GM12878 (cell line): ENCODE data around the gene CLK4. TPM values are rescaled to one million over a fixed set of nuclear protein-coding genes. Genes with fewer than 3 reads are reported as not detected.

Experiments used
- ESRRA ChIP-seq: IDR thresholded peaks from 2 replicates; pipeline ENCODE4 v1.6.1; 2012; ENCODE audit warnings: mild to moderate bottlenecking, low read length, improper control_type of control experiment
- IRF3 ChIP-seq: fragments of 450-650 bp; IDR thresholded peaks from 2 replicates; pipeline ENCODE4 v1.6.1; 2014; ENCODE audit warnings: mild to moderate bottlenecking
- IRF4 ChIP-seq: IDR thresholded peaks from 2 replicates; pipeline ENCODE4 v1.6.1; 2011; ENCODE audit warnings: low read depth, low read length
- PBX3 ChIP-seq: IDR thresholded peaks from 2 replicates; pipeline ENCODE4 v1.6.1; 2011; ENCODE audit warnings: mild to moderate bottlenecking, low read depth, low read length, moderate library complexity; ENCODE audit not compliant: insufficient replicate concordance
- POU2F2 ChIP-seq: IDR thresholded peaks from 3 replicates; pipeline ENCODE4 v1.6.1; 2011; ENCODE audit warnings: low read depth, mild to moderate bottlenecking, low read length, borderline replicate concordance
- TCF7 ChIP-seq: IDR thresholded peaks from 2 replicates; pipeline ENCODE4 v1.6.1; 2014; ENCODE audit warnings: antibody characterized with exemption, borderline replicate concordance
- ZBTB11 ChIP-seq: fragments of 450-650 bp; formaldehyde crosslinking; IDR thresholded peaks from 2 replicates; pipeline ENCODE4 v1.5.0; 2022; ENCODE audit warnings: mild to moderate bottlenecking, missing genetic modification characterization
- polyA plus RNA-seq, 11 experiments: library from polyadenylated mRNA; depleted of rRNA in 4 of 11; unstranded in 6 of 11; stranded (reverse) in 5 of 11; fragments of >200 nt; fragmentation: Nextera tagmentation in 4 of 11; fragmentation: Illumina TruSeq in 1 of 11; extraction: Ambion mirVana in 4 of 11; extraction: Trizol in 1 of 11; gene quantifications; 1 replicate in 1 of 11; 2 replicates in 10 of 11; pipeline versions ENCODE4 v1.2.1 to v1.2.3, GENCODE V29; 2011 to 2016; ENCODE audit warnings: inconsistent platforms in 2 of 11, missing spikeins in 2 of 11, low read depth in 1 of 11
- total RNA-seq, 4 experiments: library from RNA; depleted of rRNA in 3 of 4; stranded (reverse); fragments of >200 nt in 3 of 4; fragmentation: Illumina TruSeq in 1 of 4; extraction: Trizol in 1 of 4; gene quantifications; 2 replicates each; pipeline versions ENCODE4 v1.2.1 to v1.2.3, GENCODE V29; 2013 to 2021
- TF ChIP-seq, protein P1 (sequence below): fragments of 150-350 bp; IDR thresholded peaks from 2 replicates; pipeline ENCODE4 v1.6.1; 2014; ENCODE audit warnings: mild to moderate bottlenecking, low read depth, low read length
- TF ChIP-seq, protein P2 (sequence below): IDR thresholded peaks from 2 replicates; pipeline ENCODE4 v1.6.1; 2011; ENCODE audit warnings: borderline replicate concordance, low read depth, mild to moderate bottlenecking, moderate library complexity, mixed read lengths, low read length; ENCODE audit not compliant: insufficient read depth; ENCODE audit errors: extremely low read length

The CLK4 gene
- total and polyA plus RNA-seq, 10 of the 15 experiments (the other 5 are each of a cell fraction or from before 2014, with no cell fraction given): 13.6 to 47.9 (median 19.1) TPM

GRCh38 chr5:178561746-178562264, 65.0 kb downstream of the CLK4 start (continued):
- TF ChIP-seq ZBTB11 (CRISPR knock-in tag): no peak
- TF ChIP-seq, protein P1, sequence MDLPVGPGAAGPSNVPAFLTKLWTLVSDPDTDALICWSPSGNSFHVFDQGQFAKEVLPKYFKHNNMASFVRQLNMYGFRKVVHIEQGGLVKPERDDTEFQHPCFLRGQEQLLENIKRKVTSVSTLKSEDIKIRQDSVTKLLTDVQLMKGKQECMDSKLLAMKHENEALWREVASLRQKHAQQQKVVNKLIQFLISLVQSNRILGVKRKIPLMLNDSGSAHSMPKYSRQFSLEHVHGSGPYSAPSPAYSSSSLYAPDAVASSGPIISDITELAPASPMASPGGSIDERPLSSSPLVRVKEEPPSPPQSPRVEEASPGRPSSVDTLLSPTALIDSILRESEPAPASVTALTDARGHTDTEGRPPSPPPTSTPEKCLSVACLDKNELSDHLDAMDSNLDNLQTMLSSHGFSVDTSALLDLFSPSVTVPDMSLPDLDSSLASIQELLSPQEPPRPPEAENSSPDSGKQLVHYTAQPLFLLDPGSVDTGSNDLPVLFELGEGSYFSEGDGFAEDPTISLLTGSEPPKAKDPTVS: no peak
- no peak for TF ChIP-seq IRF3
- no peak for TF ChIP-seq ESRRA
- no peak for TF ChIP-seq PBX3
- TF ChIP-seq POU2F2: no peak
- TF ChIP-seq IRF4: no peak
- TF ChIP-seq TCF7: no peak
- TF ChIP-seq, protein P2, sequence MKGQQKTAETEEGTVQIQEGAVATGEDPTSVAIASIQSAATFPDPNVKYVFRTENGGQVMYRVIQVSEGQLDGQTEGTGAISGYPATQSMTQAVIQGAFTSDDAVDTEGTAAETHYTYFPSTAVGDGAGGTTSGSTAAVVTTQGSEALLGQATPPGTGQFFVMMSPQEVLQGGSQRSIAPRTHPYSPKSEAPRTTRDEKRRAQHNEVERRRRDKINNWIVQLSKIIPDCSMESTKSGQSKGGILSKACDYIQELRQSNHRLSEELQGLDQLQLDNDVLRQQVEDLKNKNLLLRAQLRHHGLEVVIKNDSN: no peak
